Epithelial cell of proximal tubule (primary cell): ENCODE measurements around the gene SCFD2. TPM values are rescaled to one million over a fixed set of nuclear protein-coding genes. Genes with fewer than 3 reads are reported as not detected.

Experiments used
- DNase-seq: peaks from one replicate; pipeline ENCODE4 v3.0.0-alpha.2; 2011; ENCODE audit warnings: low read depth
- H3K4me3 ChIP-seq: 2 replicates; pipeline ENCODE4 v1.5.1; 2011; ENCODE audit warnings: low read depth, mild to moderate bottlenecking, low read length
- CTCF ChIP-seq: conservative IDR thresholded peaks from 2 replicates; pipeline ENCODE4 v1.5.1; 2012; ENCODE audit warnings: low read depth, mild to moderate bottlenecking, low read length
- total RNA-seq: library from RNA; depleted of rRNA; stranded (reverse); fragments of >200 nt; gene quantifications from 2 replicates; pipeline ENCODE4 v1.2.3, GENCODE V29; 2015

The SCFD2 gene
- total RNA-seq, 1 donor from 2014 or later = 8.9 TPM

DNA sequence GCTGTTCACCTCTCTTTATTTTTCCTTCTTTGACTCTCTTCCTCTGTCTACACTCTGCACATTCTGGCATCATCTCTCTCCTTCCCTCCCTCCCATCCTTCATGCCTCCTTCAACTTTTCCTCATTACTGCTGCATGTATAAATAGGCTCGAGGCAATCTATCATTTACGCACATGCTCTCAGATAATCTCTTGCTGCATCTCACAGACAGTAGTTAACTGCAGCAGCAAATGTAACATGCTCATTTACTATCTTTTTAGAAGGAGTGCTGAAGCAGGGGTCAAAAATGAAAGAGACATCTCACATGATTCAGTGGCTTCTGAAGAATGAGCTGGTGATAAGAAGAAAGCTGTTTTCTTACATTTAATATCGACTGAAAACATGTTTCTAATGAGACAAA, 376.0 kb downstream of the SCFD2 start:
- no peak for DNase-seq
- no peak for TF ChIP-seq CTCF
- no peak overlapping the region for H3K4me3 ChIP-seq

GRCh38 chr4:52987392-52988056, 378.3 kb downstream of the SCFD2 start:
- no peak overlapping the region for H3K4me3 ChIP-seq
- no peak for DNase-seq
- TF ChIP-seq CTCF = no peak

DNA sequence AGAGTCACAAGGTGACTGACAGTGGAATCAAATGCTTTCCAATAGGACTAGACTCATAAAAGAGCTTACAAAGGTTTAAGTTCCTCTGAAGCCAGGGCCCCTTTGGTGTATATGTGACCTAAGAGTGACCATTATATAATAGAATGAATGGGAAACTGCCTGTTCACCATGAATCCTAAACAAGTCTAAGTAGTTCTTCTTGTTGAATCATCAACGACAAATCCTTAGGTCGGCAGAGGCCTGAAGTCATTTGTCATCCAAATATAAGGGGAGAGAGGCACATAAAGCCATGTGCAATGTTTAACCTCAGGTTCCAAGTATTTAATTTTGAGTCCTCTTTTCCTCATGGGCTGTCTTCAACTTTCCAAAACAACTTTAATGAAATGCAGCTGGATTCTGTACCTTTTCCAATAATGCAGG, 381.4 kb downstream of the SCFD2 start:
- no peak for DNase-seq
- H3K4me3 ChIP-seq = no peak overlapping the region
- no peak for TF ChIP-seq CTCF

DNA sequence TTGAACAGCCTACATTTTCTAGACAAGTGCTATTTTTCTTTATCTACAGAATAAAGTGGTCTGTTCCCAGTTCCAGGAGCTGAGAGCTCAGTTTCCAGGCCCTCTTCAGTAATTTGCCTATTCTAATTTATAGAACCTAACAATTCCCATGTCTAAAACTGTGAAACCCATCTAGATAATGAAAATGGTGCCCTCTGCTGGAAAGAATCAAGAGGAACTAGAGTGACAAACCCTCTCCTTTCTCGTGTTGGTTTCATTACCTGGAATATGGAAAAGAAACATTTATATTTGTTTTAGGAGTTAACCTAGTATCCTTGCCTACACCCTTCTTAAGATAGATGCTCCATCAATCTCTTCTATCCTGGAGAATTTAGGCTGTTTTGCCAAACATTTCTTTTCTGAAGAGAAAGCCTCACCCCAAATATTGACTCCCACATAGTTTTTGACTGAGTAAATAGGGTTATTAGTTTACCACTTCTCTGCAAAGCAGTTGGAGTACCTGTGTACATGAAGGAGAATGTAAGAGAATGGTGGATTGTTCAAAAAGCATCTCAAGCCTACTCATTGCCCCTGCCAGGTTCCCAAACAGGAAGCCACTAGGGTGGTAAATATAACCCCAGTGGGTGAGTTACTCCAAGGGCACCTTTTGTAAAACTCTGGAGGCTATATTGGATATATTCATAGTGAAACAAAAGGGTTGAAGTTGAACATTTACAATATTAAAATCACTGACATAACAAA, 382.1 kb downstream of the SCFD2 start:
- DNase-seq = peak; percentile 25
- H3K4me3 ChIP-seq = no peak overlapping the region
- peak; percentile 75 for TF ChIP-seq CTCF

GRCh38 chr4:52982946-52983340, 382.9 kb downstream of the SCFD2 start:
- no peak overlapping the region for H3K4me3 ChIP-seq
- no peak for TF ChIP-seq CTCF
- DNase-seq = no peak

DNA sequence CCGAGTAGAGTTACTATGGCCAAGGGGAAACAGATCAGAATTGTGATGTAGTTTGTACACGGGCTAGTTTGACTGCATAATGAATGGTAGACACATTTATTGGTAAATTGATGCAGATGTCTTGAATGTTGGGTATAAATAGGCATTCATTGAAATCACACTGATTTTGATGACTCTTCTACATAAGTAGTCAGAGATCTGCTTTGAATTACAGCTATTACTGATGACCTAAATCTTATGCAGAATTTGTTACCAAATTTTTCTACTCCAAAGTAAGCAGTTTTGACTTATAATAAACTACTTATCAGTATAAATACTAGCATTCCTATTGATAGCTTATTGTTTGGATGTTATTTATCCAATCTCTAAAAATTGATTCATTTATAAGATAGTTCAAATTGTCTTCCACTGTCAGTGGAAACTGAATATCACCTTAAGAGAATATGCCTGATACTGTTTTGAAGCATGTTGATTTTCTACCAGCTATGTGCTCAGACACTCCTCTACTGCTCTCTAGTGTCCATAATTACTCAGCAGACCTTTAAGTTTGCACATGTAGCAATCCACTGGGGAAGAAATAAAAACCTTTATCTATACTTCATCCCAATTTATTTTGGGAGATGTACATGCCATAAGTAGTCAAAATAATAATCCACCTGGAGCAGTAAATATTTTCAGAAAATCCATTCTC, 383.5 kb downstream of the SCFD2 start:
- TF ChIP-seq CTCF = peak; percentile 83
- DNase-seq = no peak
- H3K4me3 ChIP-seq = no peak overlapping the region
